GM13977 (cell line): ENCODE results near the gene NMB.
"Not testable (repeated sequence)": the region's sequence is repeated elsewhere in the genome, so short reads cannot be mapped to it uniquely, and the experiment has no call there.

Source experiments
- DNase-seq: peaks from one replicate; pipeline ENCODE4 v3.0.0; 2012; ENCODE audit warnings: low spot score
- in situ Hi-C: fragments of 300-500 bp; cut with MboI; formaldehyde crosslinking; loops from one replicate; pipeline ENCODE4 v1.12.0; 2022; ENCODE audit warnings: low sequenced_read_pairs, low pct_unique_long_range_greater_than_20kb, mixed read lengths, inconsistent platforms; ENCODE audit not compliant: unreplicated experiment
- TF ChIP-seq, protein P1 (sequence below): IDR thresholded peaks from 2 replicates; pipeline ENCODE4 v1.5.1; 2012; ENCODE audit warnings: mild to moderate bottlenecking, control low read depth; ENCODE audit not compliant: insufficient read depth; ENCODE audit errors: extremely low read depth, missing control alignments

The NMB gene

DNA sequence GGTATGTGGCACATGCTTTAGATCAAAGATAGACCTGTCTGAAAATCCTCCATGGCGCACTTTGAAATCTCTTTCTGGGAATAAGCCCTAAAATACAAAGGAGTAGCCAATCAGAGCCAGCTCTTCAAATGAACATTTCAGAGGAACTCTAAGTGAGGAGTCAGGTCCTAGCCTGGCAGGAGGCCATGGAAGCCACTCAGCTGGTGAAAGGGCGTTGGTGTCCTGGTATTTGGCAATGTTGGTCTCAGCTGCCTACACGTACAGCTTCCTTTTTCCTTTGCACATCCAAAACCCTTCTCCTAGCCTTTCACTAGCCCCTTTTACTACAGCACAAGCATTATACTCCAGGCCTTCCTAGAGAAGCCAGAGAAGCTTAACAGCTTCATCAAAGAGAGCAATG, 9.5 kb downstream of the NMB start:
- TF ChIP-seq, protein P1, sequence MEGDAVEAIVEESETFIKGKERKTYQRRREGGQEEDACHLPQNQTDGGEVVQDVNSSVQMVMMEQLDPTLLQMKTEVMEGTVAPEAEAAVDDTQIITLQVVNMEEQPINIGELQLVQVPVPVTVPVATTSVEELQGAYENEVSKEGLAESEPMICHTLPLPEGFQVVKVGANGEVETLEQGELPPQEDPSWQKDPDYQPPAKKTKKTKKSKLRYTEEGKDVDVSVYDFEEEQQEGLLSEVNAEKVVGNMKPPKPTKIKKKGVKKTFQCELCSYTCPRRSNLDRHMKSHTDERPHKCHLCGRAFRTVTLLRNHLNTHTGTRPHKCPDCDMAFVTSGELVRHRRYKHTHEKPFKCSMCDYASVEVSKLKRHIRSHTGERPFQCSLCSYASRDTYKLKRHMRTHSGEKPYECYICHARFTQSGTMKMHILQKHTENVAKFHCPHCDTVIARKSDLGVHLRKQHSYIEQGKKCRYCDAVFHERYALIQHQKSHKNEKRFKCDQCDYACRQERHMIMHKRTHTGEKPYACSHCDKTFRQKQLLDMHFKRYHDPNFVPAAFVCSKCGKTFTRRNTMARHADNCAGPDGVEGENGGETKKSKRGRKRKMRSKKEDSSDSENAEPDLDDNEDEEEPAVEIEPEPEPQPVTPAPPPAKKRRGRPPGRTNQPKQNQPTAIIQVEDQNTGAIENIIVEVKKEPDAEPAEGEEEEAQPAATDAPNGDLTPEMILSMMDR = no peak
- DNase-seq = no peak
- in situ Hi-C loops = no loop called here

DNA sequence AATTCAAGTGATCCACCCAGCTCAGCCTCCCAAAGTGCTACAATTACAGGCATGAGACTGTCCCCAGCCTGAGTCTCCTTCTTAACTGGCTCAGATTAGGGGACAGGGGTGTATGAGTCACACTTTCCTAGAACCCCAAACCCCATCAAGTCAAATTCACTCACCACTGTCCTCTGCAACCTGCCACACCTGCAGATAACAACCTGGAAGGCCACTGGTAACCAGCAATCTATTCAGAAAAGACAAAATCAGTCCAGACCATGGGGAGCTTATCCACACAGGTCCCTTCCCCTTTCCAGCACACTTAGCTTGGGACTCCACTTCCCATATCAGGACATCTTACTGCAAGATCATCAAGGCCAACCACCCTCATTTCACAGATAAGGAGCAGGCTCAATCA, 10.3 kb downstream of the NMB start:
- TF ChIP-seq, protein P1 = no peak
- no peak for DNase-seq
- in situ Hi-C loops = no loop called here

DNA sequence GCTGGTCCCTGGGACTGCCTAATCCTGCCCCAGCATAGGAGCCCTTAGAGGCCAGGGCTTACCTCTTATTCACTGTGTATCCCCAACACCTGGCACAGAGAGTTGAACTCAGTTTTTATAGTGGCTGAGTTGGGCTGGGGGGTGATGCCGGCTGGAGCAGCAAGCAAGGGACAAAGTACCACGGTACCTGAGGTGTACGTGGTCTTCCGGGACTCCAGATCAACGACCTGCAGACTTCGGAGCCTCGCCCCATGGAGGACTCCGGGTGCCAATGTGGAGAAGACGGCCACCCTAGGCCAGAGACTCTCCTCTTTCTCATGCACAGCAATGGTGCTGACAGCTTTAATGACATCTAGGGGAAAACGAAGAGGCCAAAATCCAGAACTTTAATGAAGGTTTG, 12.0 kb downstream of the NMB start:
- no peak for DNase-seq
- TF ChIP-seq, protein P1 = no peak
- in situ Hi-C loops = no loop called here

GRCh38 chr15:84645496-84645895, 12.5 kb downstream of the NMB start:
- in situ Hi-C loops = no loop called here
- DNase-seq = no peak
- TF ChIP-seq, protein P1 = no peak

- TF ChIP-seq, protein P1 = no peak
Measured at GRCh38 chr15:84643838-84644237, 14.2 kb downstream of the NMB start.

GRCh38 chr15:84642640-84643039, 15.4 kb downstream of the NMB start:
- in situ Hi-C loops = not testable (repeated sequence)

More at GRCh38 chr15:84643838-84644237, 14.2 kb downstream of the NMB start:
- in situ Hi-C loops = no loop called here
- DNase-seq = no peak

DNA sequence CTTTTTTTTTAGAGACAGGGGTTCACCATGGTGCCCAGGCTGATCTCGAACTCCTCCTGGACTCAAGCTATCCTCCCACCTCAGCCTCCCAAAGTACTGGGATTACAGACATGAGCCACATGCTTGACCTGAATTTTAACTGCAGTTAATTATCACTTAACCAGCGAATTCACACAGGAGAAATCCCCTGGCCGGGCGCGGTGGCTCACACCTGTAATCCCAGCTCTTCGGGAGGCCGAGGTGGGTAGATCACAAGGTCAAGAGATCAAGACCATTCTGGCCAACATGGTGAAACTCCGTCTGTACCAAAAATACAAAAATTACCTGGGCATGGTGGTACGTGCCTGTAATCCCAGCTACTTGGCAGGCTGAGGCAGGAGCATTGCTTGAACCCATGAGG, 16.1 kb downstream of the NMB start:
- DNase-seq, in situ Hi-C loops: not testable (repeated sequence)

More at GRCh38 chr15:84642640-84643039, 15.4 kb downstream of the NMB start:
- DNase-seq = not testable (repeated sequence)

- no peak for DNase-seq
- TF ChIP-seq, protein P1 = no peak
- in situ Hi-C loops = no loop called here
Measured at GRCh38 chr15:84638103-84638502, 19.9 kb downstream of the NMB start.
